Stimulated activated CD4-positive, alpha-beta T cell treated with anti-CD3 and anti-CD28 coated beads, Interleukin-1b, Interleukin-23, amount 100 ng/mL, for 4 hours (primary cell): ENCODE results near the gene RNF13.
"Not testable (repeated sequence)": the region's sequence is repeated elsewhere in the genome, so short reads cannot be mapped to it uniquely, and the experiment has no call there.

Source experiments
- DNase-seq, 2 donors: peaks; one replicate each; pipeline ENCODE4 v3.0.0-alpha.2; 2020; ENCODE audit warnings: low read depth in 2 of 2

RNF13 gene

GRCh38 chr3:149895769-149896168, 82.8 kb downstream of the RNF13 start:
- DNase-seq = no peak

GRCh38 chr3:149898771-149899170, 85.8 kb downstream of the RNF13 start:
- no peak for DNase-seq

- no peak for DNase-seq
Observed at GRCh38 chr3:149900322-149900721, 87.3 kb downstream of the RNF13 start.

- no peak for DNase-seq
Observed at GRCh38 chr3:149901770-149902169, 88.8 kb downstream of the RNF13 start.

- no peak for DNase-seq
Observed at GRCh38 chr3:149902498-149903139, 89.6 kb downstream of the RNF13 start.

- DNase-seq = no peak
Observed at GRCh38 chr3:149906036-149906435, 93.0 kb downstream of the RNF13 start.

- no peak for DNase-seq
Observed at GRCh38 chr3:149908424-149908957, 95.5 kb downstream of the RNF13 start.

GRCh38 chr3:149909923-149910322, 96.9 kb downstream of the RNF13 start:
- no peak for DNase-seq

GRCh38 chr3:149917124-149917667, 104.2 kb downstream of the RNF13 start:
- no peak for DNase-seq

GRCh38 chr3:149919509-149919908, 106.5 kb downstream of the RNF13 start:
- no peak for DNase-seq

GRCh38 chr3:149920119-149920518, 107.1 kb downstream of the RNF13 start:
- no peak for DNase-seq

- no peak for DNase-seq
Observed at GRCh38 chr3:149933008-149933407, 120.0 kb downstream of the RNF13 start.

- no peak for DNase-seq
Observed at GRCh38 chr3:149933858-149934257, 120.8 kb downstream of the RNF13 start.

- DNase-seq = no peak
Observed at GRCh38 chr3:149934524-149934923, 121.5 kb downstream of the RNF13 start.

GRCh38 chr3:149936812-149937230, 123.8 kb downstream of the RNF13 start:
- peak; percentile 10 to 12 for DNase-seq

GRCh38 chr3:149938392-149939055, 125.5 kb downstream of the RNF13 start:
- DNase-seq = not testable (repeated sequence)

GRCh38 chr3:149941186-149941585, 128.2 kb downstream of the RNF13 start:
- DNase-seq = no peak

- DNase-seq = no peak
Observed at GRCh38 chr3:149941946-149942345, 128.9 kb downstream of the RNF13 start.

GRCh38 chr3:149942409-149942808, 129.4 kb downstream of the RNF13 start:
- no peak for DNase-seq

- DNase-seq = not testable (repeated sequence)
Observed at GRCh38 chr3:149943966-149944365, 131.0 kb downstream of the RNF13 start.

GRCh38 chr3:149947231-149947630, 134.2 kb downstream of the RNF13 start:
- DNase-seq = no peak

GRCh38 chr3:149949181-149949580, 136.2 kb downstream of the RNF13 start:
- no peak for DNase-seq

- DNase-seq = no peak
Observed at GRCh38 chr3:149954812-149955211, 141.8 kb downstream of the RNF13 start.
